DMS114 treated with DMSO at 0.1 percent for 48 hours (cell line): ENCODE data around the gene CMTM3.
"Not testable (repeated sequence)": the region's sequence is repeated elsewhere in the genome, so short reads cannot be mapped to it uniquely, and the experiment has no call there.

ENCODE experiments used
- DNase-seq: peaks from one replicate; lab custom pipeline; 2025; ENCODE audit not compliant: unreplicated experiment; lab: John Stamatoyannopoulos, UW

Gene CMTM3

GRCh38 chr16:66604376-66605176 is at the start of gene CMTM3:
CMTM3 (plus strand) TSS chr16:66604704; CDS start chr16:66604806, 102 bp downstream.
- peak; percentile 68 for DNase-seq

GRCh38 chr16:66560107-66560506 is 44.4 kb upstream of the CMTM3 start:
- no peak for DNase-seq

- no peak for DNase-seq
These were observed 43.0 kb upstream of the CMTM3 start for GRCh38 chr16:66561381-66562080.

- no peak for DNase-seq
These were observed 42.1 kb upstream of the CMTM3 start for GRCh38 chr16:66562409-66562808.

GRCh38 chr16:66562986-66563385 is 41.5 kb upstream of the CMTM3 start:
- DNase-seq, result no peak

- no peak for DNase-seq
These were observed 40.8 kb upstream of the CMTM3 start for GRCh38 chr16:66563574-66564334.

GRCh38 chr16:66566051-66566901 is 38.2 kb upstream of the CMTM3 start, which contains the start of gene CMTM1:
CMTM1 (plus strand) TSS chr16:66566439; CDS start chr16:66566514, 75 bp downstream.
- DNase-seq, result no peak

GRCh38 chr16:66567270-66567669 is 37.2 kb upstream of the CMTM3 start:
- DNase-seq, result not testable (repeated sequence)

- no peak for DNase-seq
These were observed 36.1 kb upstream of the CMTM3 start for GRCh38 chr16:66568355-66568754.

- DNase-seq, result no peak
These were observed 35.4 kb upstream of the CMTM3 start for GRCh38 chr16:66569131-66569530.

- DNase-seq, result no peak
These were observed 34.6 kb upstream of the CMTM3 start for GRCh38 chr16:66569827-66570405.

- DNase-seq, result no peak
These were observed 32.1 kb upstream of the CMTM3 start for GRCh38 chr16:66572356-66572755.

GRCh38 chr16:66574081-66574480 is 30.4 kb upstream of the CMTM3 start:
- DNase-seq, result no peak

GRCh38 chr16:66574531-66574930 is 30.0 kb upstream of the CMTM3 start:
- DNase-seq, result no peak

GRCh38 chr16:66575060-66575459 is 29.4 kb upstream of the CMTM3 start:
- DNase-seq, result no peak

- no peak for DNase-seq
These were observed 28.2 kb upstream of the CMTM3 start for GRCh38 chr16:66576296-66576695.

GRCh38 chr16:66578651-66579531 is 25.6 kb upstream of the CMTM3 start, which contains the start of gene CMTM2:
CMTM2 (plus strand) TSS chr16:66579463; CDS start chr16:66579608, 145 bp downstream.
- DNase-seq, result no peak

- no peak for DNase-seq
These were observed 23.8 kb upstream of the CMTM3 start for GRCh38 chr16:66580605-66581209.
